ENCODE results near the gene TTLL5. TPM values are rescaled to one million over a fixed set of nuclear protein-coding genes. Genes with fewer than 3 reads are reported as not detected.
A peak's percentile ranks its signal among the peaks of the same experiment; 100 is the strongest.

The TTLL5 gene
- total RNA-seq, 3 donors from 2014 or later (not counting 1 experiment from before 2014, with no cell fraction given): 27.1 to 34.3 (median 32.5) TPM

GRCh38 chr14:75831952-75832351 lies 170.9 kb downstream of the TTLL5 start:
- H3K9me3 Mint-ChIP-seq: no peaks in the 10 kb centered on the region
- intact Hi-C loops (cut with micrococcal nuclease): no loop called here
- H3K4me1 Mint-ChIP-seq: peaks cover 5% of the 10 kb centered on the region in 2 donors
- DNase-seq: no peak
- no peak overlapping the region for H3K4me3 Mint-ChIP-seq
- no peaks in the 10 kb centered on the region for H3K9me3 ChIP-seq (ENCODE audit: control insufficient read depth, insufficient read depth, low read length)
- H3K27ac ChIP-seq (ENCODE audit: low read length): no peak overlapping the region
- H3K36me3 Mint-ChIP-seq: no peaks in the 10 kb centered on the region
- no peaks in the 10 kb centered on the region for H3K4me1 ChIP-seq (ENCODE audit: control insufficient read depth, insufficient read depth, low read length)
- ATAC-seq: no peak
- TF ChIP-seq CTCF (IDR thresholded peaks at IDR 0.05): no peak
- no peaks in the 10 kb centered on the region for H3K27me3 ChIP-seq (ENCODE audit: control insufficient read depth, insufficient read depth, low read length)
- WGBS (ENCODE audit: insufficient coverage): 75% methylated on average over 2 of the region's 3 CpGs
- no peaks in the 10 kb centered on the region for H3K27me3 Mint-ChIP-seq (ENCODE audit: low read depth in 2 of 2)
- no peak overlapping the region for H3K27ac Mint-ChIP-seq
- no peaks in the 10 kb centered on the region for H3K36me3 ChIP-seq (ENCODE audit: control insufficient read depth, insufficient read depth, low read length)
- H3K4me3 ChIP-seq (ENCODE audit: low read length): no peak overlapping the region

GRCh38 chr14:75832621-75833297 lies 171.7 kb downstream of the TTLL5 start:
- DNase-seq (no peak), ATAC-seq (no peak)
- H3K4me3 ChIP-seq (ENCODE audit: low read length): no peak overlapping the region
- H3K27me3 ChIP-seq (ENCODE audit: control insufficient read depth, insufficient read depth, low read length): no peaks in the 10 kb centered on the region
- H3K4me3 Mint-ChIP-seq: peak overlapping the region; percentile 13
- H3K27ac Mint-ChIP-seq: peak overlapping the region in 1 of 2 donors; percentile 2
- WGBS (ENCODE audit: insufficient coverage): 85% methylated on average over 10 of the region's 10 CpGs
- H3K27ac ChIP-seq (ENCODE audit: low read length): no peak overlapping the region
- H3K36me3 ChIP-seq (ENCODE audit: control insufficient read depth, insufficient read depth, low read length): no peaks in the 10 kb centered on the region
- H3K9me3 ChIP-seq (ENCODE audit: control insufficient read depth, insufficient read depth, low read length): no peaks in the 10 kb centered on the region
- intact Hi-C loops (cut with micrococcal nuclease): no loop called here
- no peaks in the 10 kb centered on the region for H3K4me1 ChIP-seq (ENCODE audit: control insufficient read depth, insufficient read depth, low read length)
- peaks cover 5% of the 10 kb centered on the region in 2 donors for H3K4me1 Mint-ChIP-seq
- no peaks in the 10 kb centered on the region for H3K36me3 Mint-ChIP-seq
- no peak for TF ChIP-seq CTCF (IDR thresholded peaks at IDR 0.05)
- H3K27me3 Mint-ChIP-seq (ENCODE audit: low read depth in 2 of 2): no peaks in the 10 kb centered on the region
- no peaks in the 10 kb centered on the region for H3K9me3 Mint-ChIP-seq

GRCh38 chr14:75833326-75834020 lies 172.4 kb downstream of the TTLL5 start:
- TF ChIP-seq CTCF (IDR thresholded peaks at IDR 0.05): no peak
- Mint-ChIP-seq H3K36me3 (no peaks in the 10 kb centered on the region), H3K27ac (peak overlapping the region in 1 of 2 donors; percentile 2), H3K9me3 (no peaks in the 10 kb centered on the region), H3K4me3 (no peak overlapping the region), H3K27me3 (ENCODE audit: low read depth in 2 of 2) (no peaks in the 10 kb centered on the region), H3K4me1 (peaks cover 5% of the 10 kb centered on the region in 2 donors)
- ATAC-seq: no peak
- Histone ChIP-seq H3K9me3 (ENCODE audit: control insufficient read depth, insufficient read depth, low read length) (no peaks in the 10 kb centered on the region), H3K27me3 (ENCODE audit: control insufficient read depth, insufficient read depth, low read length) (no peaks in the 10 kb centered on the region), H3K4me3 (ENCODE audit: low read length) (no peak overlapping the region), H3K36me3 (ENCODE audit: control insufficient read depth, insufficient read depth, low read length) (no peaks in the 10 kb centered on the region), H3K4me1 (ENCODE audit: control insufficient read depth, insufficient read depth, low read length) (no peaks in the 10 kb centered on the region), H3K27ac (ENCODE audit: low read length) (no peak overlapping the region)
- no peak for DNase-seq
- WGBS (ENCODE audit: insufficient coverage): 100% methylated on average over 1 of the region's 2 CpGs
- intact Hi-C loops (cut with micrococcal nuclease): no loop called here

Data from natural killer cell (primary cell).